B cell (primary cell): Measurements from ENCODE around the gene DLL1. TPM values are rescaled to one million over a fixed set of nuclear protein-coding genes. Genes with fewer than 3 reads are reported as not detected.

Experiments used
- ATAC-seq: fragments of 200-7000 bp; cut with Tn5 transposase; one replicate; pipeline ENCODE4 v1.10.0; 2021; ENCODE audit warnings: low read depth, mild to moderate bottlenecking, moderate number of reproducible peaks, moderate library complexity
- CTCF ChIA-PET: fragments of 350-600 bp; sonication (Branson Sonifier 250); formaldehyde crosslinking; loops from one replicate; lab custom pipeline; 2021; ENCODE audit warnings: antibody characterized with exemption, inconsistent platforms; lab: Charles Lee
- POLR2A ChIA-PET: fragments of 350-600 bp; sonication (Branson Sonifier 250); formaldehyde crosslinking; loops from one replicate; lab custom pipeline; 2021; ENCODE audit warnings: antibody characterized with exemption; lab: Charles Lee
- DNase-seq: peaks from one replicate; pipeline ENCODE4 v3.0.0; 2013
- H2AFZ ChIP-seq: 2 replicates; pipeline ENCODE4 v1.6.1; 2012; ENCODE audit warnings: mild to moderate bottlenecking, low read depth, low read length; ENCODE audit not compliant: insufficient read depth, poor library complexity, severe bottlenecking
- H3K27ac ChIP-seq, 2 donors: 1 replicate in 1 of 2; 2 replicates in 1 of 2; pipeline ENCODE4 v1.5.1; 2012 to 2013; ENCODE audit warnings: low read length in 2 of 2, mild to moderate bottlenecking in 2 of 2, moderate library complexity in 1 of 2
- H3K27me3 ChIP-seq, 4 experiments: fragments of 200-600 bp in 1 of 4; sonication (generic) in 1 of 4; replicated peaks in 1 of 4; 1 replicate in 2 of 4; 2 replicates in 2 of 4; pipeline versions ENCODE4 v1.6.1 to v1.7.0; 2013 to 2016; ENCODE audit warnings: low read length in 3 of 4, mild to moderate bottlenecking in 2 of 4, mixed read lengths in 1 of 4, moderate library complexity in 1 of 4; ENCODE audit not compliant: insufficient read depth in 4 of 4, control insufficient read depth in 3 of 4; ENCODE audit errors: control extremely low read depth in 1 of 4
- H3K36me3 ChIP-seq, 2 experiments: replicated peaks in 1 of 2; 1 replicate in 1 of 2; 2 replicates in 1 of 2; pipeline versions ENCODE4 v1.6.1 to v1.7.1; 2013; ENCODE audit warnings: low read length in 1 of 2; ENCODE audit not compliant: insufficient read depth in 2 of 2, control insufficient read depth in 1 of 2; ENCODE audit errors: control extremely low read depth in 1 of 2, extremely low read depth in 1 of 2
- H3K4me1 ChIP-seq, 2 donors: fragments of 200-600 bp in 1 of 2; sonication (generic) in 1 of 2; 1 replicate in 1 of 2; 2 replicates in 1 of 2; pipeline versions ENCODE4 v1.5.1 to v1.6.1; 2013 to 2017; ENCODE audit warnings: low read length in 2 of 2; ENCODE audit not compliant: control insufficient read depth in 2 of 2, insufficient read depth in 2 of 2
- H3K4me2 ChIP-seq: replicated peaks from 2 replicates; pipeline ENCODE3; 2012; ENCODE audit warnings: mild to moderate bottlenecking, low read depth, low read length; ENCODE audit not compliant: poor library complexity, severe bottlenecking
- H3K4me3 ChIP-seq, 5 experiments: fragments of 200-600 bp in 1 of 5; sonication (generic) in 1 of 5; 1 replicate in 3 of 5; 2 replicates in 2 of 5; pipeline versions ENCODE4 v1.5.1 to v1.7.0; 2011 to 2016; ENCODE audit warnings: low read length in 4 of 5, mild to moderate bottlenecking in 4 of 5, low read depth in 2 of 5, control low read depth in 1 of 5, moderate library complexity in 1 of 5; ENCODE audit not compliant: insufficient read depth in 1 of 5; ENCODE audit errors: control extremely low read depth in 1 of 5, extremely low read depth in 1 of 5
- H3K79me2 ChIP-seq: fragments of 200-600 bp; sonication (generic); one replicate; pipeline ENCODE4 v1.6.0; 2016; ENCODE audit warnings: low read length; ENCODE audit not compliant: control insufficient read depth, insufficient read depth
- H3K9ac ChIP-seq: fragments of 200-600 bp; sonication (generic); 2 replicates; pipeline ENCODE4 v1.6.1; 2017; ENCODE audit warnings: mild to moderate bottlenecking, low read length, moderate library complexity
- H3K9me3 ChIP-seq, 3 donors: one replicate each; pipeline versions ENCODE4 v1.6.1 to v1.7.1; 2013; ENCODE audit warnings: low read length in 2 of 3; ENCODE audit not compliant: control insufficient read depth in 2 of 3, insufficient read depth in 1 of 3; ENCODE audit errors: control extremely low read depth in 1 of 3
- H4K20me1 ChIP-seq: 2 replicates; pipeline ENCODE4 v1.6.0; 2012; ENCODE audit warnings: mild to moderate bottlenecking, low read length; ENCODE audit not compliant: insufficient read depth, control insufficient read depth, poor library complexity, severe bottlenecking
- H3K27ac Mint-ChIP-seq: one replicate; pipeline ENCODE4 v1.8.0; 2021; ENCODE audit warnings: mixed read lengths
- H3K27me3 Mint-ChIP-seq: one replicate; pipeline ENCODE4 v1.8.0; 2021; ENCODE audit warnings: mixed read lengths
- H3K4me1 Mint-ChIP-seq: one replicate; pipeline ENCODE4 v1.8.0; 2021; ENCODE audit warnings: mixed read lengths
- H3K4me3 Mint-ChIP-seq: one replicate; pipeline ENCODE4 v1.8.0; 2021; ENCODE audit warnings: mixed read lengths
- H3K9me3 Mint-ChIP-seq: one replicate; pipeline ENCODE4 v1.8.0; 2022; ENCODE audit warnings: mixed read lengths; ENCODE audit not compliant: insufficient read depth
- EZH2 ChIP-seq: IDR thresholded peaks from 2 replicates; pipeline ENCODE4 v1.6.1; 2012; ENCODE audit warnings: borderline replicate concordance, low read depth, mild to moderate bottlenecking, moderate library complexity, low read length; ENCODE audit not compliant: insufficient read depth, poor library complexity, severe bottlenecking
- WGBS: methylation state at CpG from one replicate; pipeline ENCODE4 v1.1.5; 2013; ENCODE audit warnings: missing lambda C conversion rate; ENCODE audit not compliant: insufficient coverage; 5-methylcytosine and 5-hydroxymethylcytosine counted together
- intact Hi-C: fragments of 100-400 bp; cut with micrococcal nuclease; formaldehyde crosslinking; loops from one replicate; pipeline ENCODE4 v1.10.0; 2022
- polyA plus RNA-seq: library from polyadenylated mRNA; depleted of rRNA; stranded (reverse); fragments of >200 nt; gene quantifications from 2 replicates; pipeline ENCODE4 v1.2.3, GENCODE V29; 2012
- total RNA-seq, 2 donors: library from RNA; stranded (reverse); fragments of 120-200 nt in 1 of 2; gene quantifications; 1 replicate in 1 of 2; 2 replicates in 1 of 2; pipeline versions ENCODE4 v1.2.3 to v1.2.4, GENCODE V29; 2013 to 2022
- TF ChIP-seq, protein P1 (sequence below): fragments of 200-600 bp; IDR thresholded peaks from one replicate; pipeline ENCODE4 v1.8.0; 2022; ENCODE audit warnings: antibody characterized with exemption, mild to moderate bottlenecking

The DLL1 gene
- total and polyA plus RNA-seq, 2 donors (not counting 1 experiment from before 2014, with no cell fraction given): 1.6 to 6.8 TPM

- no peaks in the 10 kb centered on the region for H3K9me3 Mint-ChIP-seq
- WGBS: 96% methylated on average over 12 of the region's 12 CpGs
- Histone ChIP-seq H3K27me3 (peaks cover 0 to 48% (median 29%) of the 10 kb centered on the region in 4 experiments), H2AFZ (no peak overlapping the region), H3K79me2 (no peaks in the 10 kb centered on the region), H3K9me3 (peaks cover 0 to 19% (median 0%) of the 10 kb centered on the region in 3 donors), H3K4me2 (no peak overlapping the region), H4K20me1 (no peaks in the 10 kb centered on the region), H3K9ac (no peak overlapping the region), H3K27ac (no peak overlapping the region), H3K4me3 (no peak overlapping the region), H3K4me1 (peaks cover 23 to 28% of the 10 kb centered on the region in 2 donors), H3K36me3 (no peaks in the 10 kb centered on the region)
- H3K4me1 Mint-ChIP-seq: peaks cover 19% of the 10 kb centered on the region
- peaks cover 32% of the 10 kb centered on the region for H3K27me3 Mint-ChIP-seq
- TF ChIP-seq, protein P1, sequence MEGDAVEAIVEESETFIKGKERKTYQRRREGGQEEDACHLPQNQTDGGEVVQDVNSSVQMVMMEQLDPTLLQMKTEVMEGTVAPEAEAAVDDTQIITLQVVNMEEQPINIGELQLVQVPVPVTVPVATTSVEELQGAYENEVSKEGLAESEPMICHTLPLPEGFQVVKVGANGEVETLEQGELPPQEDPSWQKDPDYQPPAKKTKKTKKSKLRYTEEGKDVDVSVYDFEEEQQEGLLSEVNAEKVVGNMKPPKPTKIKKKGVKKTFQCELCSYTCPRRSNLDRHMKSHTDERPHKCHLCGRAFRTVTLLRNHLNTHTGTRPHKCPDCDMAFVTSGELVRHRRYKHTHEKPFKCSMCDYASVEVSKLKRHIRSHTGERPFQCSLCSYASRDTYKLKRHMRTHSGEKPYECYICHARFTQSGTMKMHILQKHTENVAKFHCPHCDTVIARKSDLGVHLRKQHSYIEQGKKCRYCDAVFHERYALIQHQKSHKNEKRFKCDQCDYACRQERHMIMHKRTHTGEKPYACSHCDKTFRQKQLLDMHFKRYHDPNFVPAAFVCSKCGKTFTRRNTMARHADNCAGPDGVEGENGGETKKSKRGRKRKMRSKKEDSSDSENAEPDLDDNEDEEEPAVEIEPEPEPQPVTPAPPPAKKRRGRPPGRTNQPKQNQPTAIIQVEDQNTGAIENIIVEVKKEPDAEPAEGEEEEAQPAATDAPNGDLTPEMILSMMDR: no peak
- no peak for TF ChIP-seq EZH2
- intact Hi-C loops: no loop called here
- no peak overlapping the region for H3K27ac Mint-ChIP-seq
- CTCF ChIA-PET: no interaction called here
- DNase-seq (no peak), ATAC-seq (no peak)
- peak overlapping the region; percentile 50 for H3K4me3 Mint-ChIP-seq
- POLR2A ChIA-PET: no interaction called here
Measured at GRCh38 chr6:170287371-170287876, 3.5 kb downstream of the DLL1 start.

DNA sequence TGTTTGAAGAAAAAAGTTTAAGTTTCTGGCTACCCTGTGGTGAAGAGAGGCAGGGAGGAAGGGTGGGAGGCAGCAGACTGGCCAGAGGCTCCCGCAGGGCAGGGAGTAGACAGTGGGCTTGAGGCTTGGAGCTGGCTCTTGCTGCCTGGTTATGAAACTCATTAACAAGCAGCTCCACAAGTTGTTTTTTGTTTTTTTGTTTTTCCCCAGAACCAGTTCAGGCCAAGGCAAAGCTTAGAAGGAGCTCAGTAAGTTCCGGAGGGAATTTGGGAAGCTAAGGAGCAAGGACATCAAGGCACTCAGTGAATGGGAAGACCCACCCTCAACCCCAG lies 4.0 kb downstream of the DLL1 start:
- Histone ChIP-seq H2AFZ (no peak overlapping the region), H3K4me2 (no peak overlapping the region), H3K27me3 (peaks cover 0 to 42% (median 27%) of the 10 kb centered on the region in 4 experiments), H3K9ac (no peak overlapping the region), H3K36me3 (no peaks in the 10 kb centered on the region), H3K4me1 (peaks cover 18 to 23% of the 10 kb centered on the region in 2 donors), H3K79me2 (no peaks in the 10 kb centered on the region), H3K27ac (no peak overlapping the region), H3K9me3 (peaks cover 0 to 19% (median 0%) of the 10 kb centered on the region in 3 donors), H3K4me3 (no peak overlapping the region), H4K20me1 (no peaks in the 10 kb centered on the region)
- H3K4me1 Mint-ChIP-seq: peaks cover 13% of the 10 kb centered on the region
- no peak overlapping the region for H3K4me3 Mint-ChIP-seq
- H3K9me3 Mint-ChIP-seq: no peaks in the 10 kb centered on the region
- ATAC-seq (no peak), DNase-seq (no peak)
- CTCF ChIA-PET: no interaction called here
- H3K27me3 Mint-ChIP-seq: peaks cover 26% of the 10 kb centered on the region
- intact Hi-C loops: no loop called here
- TF ChIP-seq, protein P1: no peak
- no peak for TF ChIP-seq EZH2
- 91% methylated on average over 2 of the region's 2 CpGs for WGBS
- H3K27ac Mint-ChIP-seq: no peak overlapping the region
- POLR2A ChIA-PET: no interaction called here
